ENCODE data around the gene NINJ1. TPM values are rescaled to one million over a fixed set of nuclear protein-coding genes. Genes with fewer than 3 reads are reported as not detected.
A peak's percentile ranks its signal among the peaks of the same experiment; 100 is the strongest.

The NINJ1 gene
- total RNA-seq, 6 experiments from 2014 or later, result 35.6 to 103 (median 65.1) TPM

DNA sequence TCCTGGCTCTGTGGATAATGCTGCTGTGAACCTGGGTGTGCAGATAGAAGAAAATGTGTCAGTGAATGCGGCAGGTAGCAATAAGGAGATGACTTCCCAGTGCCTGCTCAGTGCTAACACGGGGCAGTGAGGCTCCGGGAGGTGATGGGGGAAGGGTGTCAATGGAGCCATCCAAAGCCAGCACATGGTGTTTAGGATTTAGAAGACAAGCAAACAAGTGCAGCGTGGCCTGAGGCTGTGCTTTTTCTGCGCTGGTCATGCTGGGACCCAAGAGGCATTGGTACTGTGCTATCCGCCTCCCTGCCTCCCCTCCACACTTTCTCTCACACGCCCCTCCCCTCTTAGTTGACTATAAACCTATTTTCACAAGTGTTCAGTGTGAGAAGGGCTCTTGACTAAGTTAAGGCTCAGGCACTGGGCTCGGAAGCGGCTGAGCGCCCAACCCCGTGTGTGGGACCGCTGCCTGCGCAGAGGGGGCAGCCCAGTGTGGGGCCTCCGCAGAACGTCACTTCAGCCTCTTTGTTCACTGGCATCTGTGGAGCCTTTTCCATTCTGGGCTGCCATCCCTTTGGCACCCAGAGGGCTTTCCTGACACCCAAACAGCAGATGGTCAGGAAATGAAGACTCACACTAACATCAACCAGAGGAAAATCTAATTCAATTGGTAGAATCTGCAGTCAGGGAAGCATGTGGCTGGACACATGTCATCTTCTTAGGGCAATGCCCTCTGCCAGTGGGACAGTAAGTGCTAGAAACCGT lies 21.8 kb upstream of the NINJ1 start:
- Histone ChIP-seq H3K4me3 (no peak overlapping the region), H3K4me1 (no peaks in the 10 kb centered on the region), H3K9me3 (no peaks in the 10 kb centered on the region), H3K27me3 (no peaks in the 10 kb centered on the region), H3K36me3 (no peaks in the 10 kb centered on the region), H3K27ac (no peak overlapping the region)
- TF ChIP-seq POLR2A (IDR thresholded peaks at IDR 0.05) (no peak), CTCF (IDR thresholded peaks at IDR 0.05) (no peak)
- ATAC-seq (peak in 1 of 4 donors; percentile 81), DNase-seq (no peak)
- WGBS (ENCODE audit: insufficient coverage, low coverage, low lambda C conversion rate, missing lambda C conversion rate), result 86% methylated on average over 11 of the region's 16 CpGs
- intact Hi-C loops (cut with DNase I), result no loop called here

DNA sequence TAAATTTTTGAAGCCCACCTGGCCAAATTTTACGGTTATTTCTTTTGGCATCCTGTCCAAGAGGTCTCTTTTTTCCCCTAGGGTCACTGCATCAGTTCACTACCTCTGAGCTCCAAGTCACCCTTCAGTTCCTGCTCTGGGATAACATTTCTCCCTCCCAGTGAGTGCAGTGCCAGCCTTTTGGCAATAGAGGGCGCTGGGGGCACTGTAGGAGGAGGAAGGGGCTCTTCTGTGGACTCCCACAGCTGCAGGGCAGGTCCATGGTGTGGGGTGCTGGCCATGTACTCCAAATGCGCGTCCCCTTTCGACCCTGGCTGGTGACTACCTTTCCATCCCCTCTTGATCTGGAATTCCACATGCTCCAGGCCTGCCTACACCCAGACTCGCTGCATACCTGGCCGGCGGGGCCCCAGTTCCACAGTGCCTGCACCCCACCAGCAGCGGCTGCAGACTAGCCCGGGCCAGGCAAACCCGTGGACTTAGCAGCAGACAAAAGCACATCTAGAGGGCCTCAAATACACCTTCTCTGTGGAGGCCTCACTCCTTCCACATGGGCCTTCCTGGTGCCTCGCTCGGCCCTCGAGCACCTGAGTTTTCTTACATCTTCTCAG lies 20.3 kb upstream of the NINJ1 start:
- H3K36me3 ChIP-seq, result no peaks in the 10 kb centered on the region
- H3K27me3 ChIP-seq, result no peaks in the 10 kb centered on the region
- TF ChIP-seq CTCF (IDR thresholded peaks at IDR 0.05) (peak in 3 of 4 donors; percentile 22 to 34 (median 27)), POLR2A (IDR thresholded peaks at IDR 0.05) (no peak)
- no peaks in the 10 kb centered on the region for H3K4me1 ChIP-seq
- intact Hi-C loops (cut with DNase I), result no loop called here
- H3K9me3 ChIP-seq, result no peaks in the 10 kb centered on the region
- H3K27ac ChIP-seq, result no peak overlapping the region
- WGBS (ENCODE audit: insufficient coverage, low coverage, low lambda C conversion rate, missing lambda C conversion rate), result 62% methylated on average over 5 of the region's 14 CpGs
- peak; percentile 13 to 43 (median 36) for ATAC-seq
- no peak for DNase-seq
- H3K4me3 ChIP-seq, result no peak overlapping the region

GRCh38 chr9:93151097-93151784 lies 17.2 kb upstream of the NINJ1 start:
- ATAC-seq (no peak), DNase-seq (no peak)
- 80% methylated on average over 1 of the region's 10 CpGs for WGBS (ENCODE audit: insufficient coverage, low coverage, low lambda C conversion rate, missing lambda C conversion rate)

GRCh38 chr9:93149361-93149760 lies 15.3 kb upstream of the NINJ1 start:
- 7% methylated on average over 1 of the region's 1 CpG for WGBS (ENCODE audit: insufficient coverage, low coverage, low lambda C conversion rate, missing lambda C conversion rate)
- H3K36me3 ChIP-seq, result no peaks in the 10 kb centered on the region
- ATAC-seq (peak in 1 of 4 donors; percentile 13), DNase-seq (no peak)
- no peak for TF ChIP-seq POLR2A (IDR thresholded peaks at IDR 0.05)
- TF ChIP-seq CTCF (IDR thresholded peaks at IDR 0.05), result no peak
- H3K4me3 ChIP-seq, result no peak overlapping the region
- H3K27ac ChIP-seq, result no peak overlapping the region
- H3K27me3 ChIP-seq, result no peaks in the 10 kb centered on the region
- no peaks in the 10 kb centered on the region for H3K4me1 ChIP-seq
- H3K9me3 ChIP-seq, result no peaks in the 10 kb centered on the region
- intact Hi-C loops (cut with DNase I), result no loop called here

More at GRCh38 chr9:93151097-93151784, 17.2 kb upstream of the NINJ1 start:
- intact Hi-C loops (cut with DNase I), result no loop called here
- no peaks in the 10 kb centered on the region for H3K4me1 ChIP-seq
- TF ChIP-seq POLR2A (IDR thresholded peaks at IDR 0.05), result no peak
- no peak for TF ChIP-seq CTCF (IDR thresholded peaks at IDR 0.05)
- no peaks in the 10 kb centered on the region for H3K9me3 ChIP-seq
- H3K27ac ChIP-seq, result no peak overlapping the region
- no peaks in the 10 kb centered on the region for H3K27me3 ChIP-seq
- H3K36me3 ChIP-seq, result no peaks in the 10 kb centered on the region
- no peak overlapping the region for H3K4me3 ChIP-seq
